NCI-H2196 (cell line): ENCODE results near the gene EIF2AK3.

Experiments
- DNase-seq: peaks from one replicate; lab custom pipeline; 2025; ENCODE audit not compliant: unreplicated experiment; lab: John Stamatoyannopoulos, UW

EIF2AK3 gene

DNA sequence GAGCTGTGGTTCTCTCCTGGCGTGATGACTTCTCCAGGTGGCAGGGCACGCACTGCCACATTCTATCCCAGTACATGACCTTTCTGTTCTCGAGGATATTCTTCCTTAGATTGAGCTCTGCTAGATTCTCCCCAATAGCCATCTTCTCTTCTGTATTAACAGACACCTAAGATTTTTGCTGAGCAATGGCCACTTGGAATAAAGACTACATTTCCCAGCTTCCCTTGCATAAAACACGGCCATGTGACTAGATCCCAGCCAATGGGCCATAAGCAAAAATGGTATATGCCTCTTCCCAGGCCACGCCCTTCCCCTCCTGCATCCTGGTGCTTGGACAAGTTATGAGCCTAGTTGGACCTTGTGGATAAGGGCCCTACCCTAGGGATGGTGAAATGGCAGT lies 82.1 kb downstream of the EIF2AK3 start:
- DNase-seq = no peak

DNA sequence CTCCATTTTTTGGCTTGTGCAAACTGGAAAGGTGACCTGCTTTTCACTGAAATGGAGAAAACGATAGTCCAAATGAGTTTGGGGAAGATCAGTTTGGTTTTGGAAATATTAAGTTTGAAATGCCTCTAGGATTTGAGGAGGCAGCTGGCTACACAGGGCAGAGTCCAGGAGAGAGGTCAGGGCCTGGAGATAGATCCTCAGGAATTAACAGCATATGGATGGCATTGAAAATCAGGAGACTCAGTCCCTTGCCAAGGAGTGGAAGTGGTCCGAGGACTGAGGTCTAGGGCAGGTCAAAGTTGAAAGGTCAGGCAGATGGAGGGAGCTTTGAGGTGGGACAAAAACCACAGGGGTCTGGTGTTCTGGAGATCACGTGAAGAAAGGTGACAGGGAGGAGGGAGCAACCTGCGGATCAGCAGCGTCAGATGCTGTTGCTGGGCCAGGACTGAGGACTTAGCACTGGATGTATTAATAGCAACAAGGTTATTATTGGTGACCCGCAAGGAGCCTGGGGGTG lies 83.7 kb downstream of the EIF2AK3 start:
- no peak for DNase-seq

- DNase-seq = no peak
Observed at GRCh38 chr2:88542668-88543067, 84.6 kb downstream of the EIF2AK3 start.

GRCh38 chr2:88540346-88540745 lies 86.9 kb downstream of the EIF2AK3 start:
- DNase-seq = no peak

- DNase-seq = no peak
Observed at GRCh38 chr2:88538362-88538917, 88.8 kb downstream of the EIF2AK3 start.

DNA sequence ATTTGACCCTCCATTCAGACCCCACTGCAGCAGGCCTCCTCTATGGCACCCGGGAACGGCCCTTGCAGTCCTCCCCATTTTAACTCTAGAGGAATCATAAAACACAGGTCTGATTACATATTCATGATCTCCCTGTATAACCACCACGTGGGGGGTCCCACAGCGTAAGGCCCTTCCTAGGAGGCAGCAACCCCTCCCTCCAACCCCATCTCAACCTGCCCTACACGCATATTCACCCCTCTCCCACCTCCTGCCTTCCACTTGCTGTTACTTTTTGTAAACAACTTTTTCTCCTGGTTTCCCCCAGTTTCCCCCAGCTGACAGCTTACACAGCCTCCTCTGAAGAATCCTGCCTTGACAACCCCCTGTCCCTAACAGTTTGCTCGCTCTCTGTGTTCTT lies 89.6 kb downstream of the EIF2AK3 start:
- DNase-seq = no peak

- DNase-seq = no peak
Observed at GRCh38 chr2:88530081-88530480, 97.2 kb downstream of the EIF2AK3 start.

DNA sequence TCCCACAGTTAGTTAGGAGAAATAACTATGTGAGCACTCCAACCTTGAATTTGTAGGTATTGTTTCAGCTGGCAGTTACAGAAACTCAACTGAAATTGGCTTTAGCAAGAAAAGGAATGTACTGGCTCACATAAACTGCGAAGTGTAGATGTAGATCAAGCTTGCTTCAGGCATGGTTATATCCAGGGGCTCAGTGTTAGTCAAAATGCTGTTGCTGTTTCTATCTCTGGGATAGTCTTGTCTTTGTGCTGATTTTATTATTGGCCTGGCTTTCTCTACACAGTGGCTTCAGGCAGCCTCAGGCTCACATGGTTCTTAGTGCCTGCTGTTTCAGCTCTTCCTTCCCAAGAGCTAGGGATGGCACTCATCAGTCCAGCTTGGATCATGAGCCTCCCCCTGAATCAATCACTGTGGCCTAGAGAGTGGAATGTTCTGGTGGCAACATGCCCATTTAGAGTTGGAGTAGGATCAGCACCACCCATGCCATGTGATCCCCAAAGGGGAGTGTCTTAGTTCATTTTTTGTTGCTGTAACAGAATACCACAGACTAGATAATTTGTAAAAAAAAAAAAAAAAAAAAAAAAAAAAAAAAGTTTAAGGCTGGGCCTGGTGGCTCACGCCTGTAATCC lies 105.7 kb downstream of the EIF2AK3 start:
- no peak for DNase-seq

DNA sequence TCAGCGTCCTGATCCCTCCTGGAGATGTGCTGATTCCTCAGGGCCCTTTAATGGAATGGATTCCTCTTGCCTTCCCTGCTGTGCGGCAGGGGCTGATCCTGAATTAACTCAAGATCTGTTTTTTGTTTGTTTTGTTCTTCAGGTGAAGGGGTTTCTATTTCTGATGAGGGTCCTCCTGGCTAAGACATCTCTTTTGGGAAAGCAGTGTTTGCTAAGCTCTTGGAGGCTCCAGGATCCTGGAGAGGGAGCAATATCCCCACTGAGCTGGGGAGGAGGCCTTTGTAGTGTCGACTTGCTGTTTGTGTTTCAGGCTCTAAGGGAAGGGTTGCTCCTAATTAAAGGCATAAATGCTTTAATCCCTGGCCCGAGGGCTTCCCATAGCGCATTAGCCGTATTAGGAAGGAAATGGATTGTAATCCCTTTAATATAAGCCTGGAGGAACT lies 109.5 kb downstream of the EIF2AK3 start:
- no peak for DNase-seq
